Measurements from ENCODE around the gene BBS2. TPM values are rescaled to one million over a fixed set of nuclear protein-coding genes. Genes with fewer than 3 reads are reported as not detected.
A peak's percentile ranks its signal among the peaks of the same experiment; 100 is the strongest.

Gene BBS2
- total RNA-seq, 1 donor from 2014 or later: 31.6 TPM

DNA sequence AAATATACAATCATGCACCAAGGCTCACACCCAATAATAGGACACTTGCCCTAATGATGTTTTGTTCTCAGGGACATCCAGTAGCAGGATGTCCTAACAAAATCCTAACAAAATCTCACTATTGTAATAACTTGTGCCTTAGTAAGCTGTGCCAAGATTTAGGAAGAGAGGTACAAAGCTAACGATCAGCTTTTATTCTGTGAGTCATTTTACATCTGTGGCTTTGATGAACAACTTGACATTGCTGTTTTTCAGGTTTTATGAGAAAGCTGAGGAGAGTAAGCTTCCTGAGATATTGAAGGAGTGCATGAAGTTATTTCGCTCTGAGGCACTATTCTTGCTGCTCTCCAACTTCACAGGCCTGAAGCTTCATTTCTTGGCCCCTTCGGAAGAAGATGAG is 49.6 kb downstream of the BBS2 start:
- H3K4me3 ChIP-seq (ENCODE audit: low read depth, low read length): no peak overlapping the region
- TF ChIP-seq, protein P1, sequence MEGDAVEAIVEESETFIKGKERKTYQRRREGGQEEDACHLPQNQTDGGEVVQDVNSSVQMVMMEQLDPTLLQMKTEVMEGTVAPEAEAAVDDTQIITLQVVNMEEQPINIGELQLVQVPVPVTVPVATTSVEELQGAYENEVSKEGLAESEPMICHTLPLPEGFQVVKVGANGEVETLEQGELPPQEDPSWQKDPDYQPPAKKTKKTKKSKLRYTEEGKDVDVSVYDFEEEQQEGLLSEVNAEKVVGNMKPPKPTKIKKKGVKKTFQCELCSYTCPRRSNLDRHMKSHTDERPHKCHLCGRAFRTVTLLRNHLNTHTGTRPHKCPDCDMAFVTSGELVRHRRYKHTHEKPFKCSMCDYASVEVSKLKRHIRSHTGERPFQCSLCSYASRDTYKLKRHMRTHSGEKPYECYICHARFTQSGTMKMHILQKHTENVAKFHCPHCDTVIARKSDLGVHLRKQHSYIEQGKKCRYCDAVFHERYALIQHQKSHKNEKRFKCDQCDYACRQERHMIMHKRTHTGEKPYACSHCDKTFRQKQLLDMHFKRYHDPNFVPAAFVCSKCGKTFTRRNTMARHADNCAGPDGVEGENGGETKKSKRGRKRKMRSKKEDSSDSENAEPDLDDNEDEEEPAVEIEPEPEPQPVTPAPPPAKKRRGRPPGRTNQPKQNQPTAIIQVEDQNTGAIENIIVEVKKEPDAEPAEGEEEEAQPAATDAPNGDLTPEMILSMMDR (IDR thresholded peaks at IDR 0.05; ENCODE audit: insufficient read depth, low read length, severe bottlenecking): no peak
- DNase-seq (ENCODE audit: low read depth): peak; percentile 80
- H3K36me3 ChIP-seq (ENCODE audit: control insufficient read depth, insufficient read depth, low read length): peaks cover 29% of the 10 kb centered on the region
- H3K27me3 ChIP-seq (ENCODE audit: control insufficient read depth, insufficient read depth, low read length): no peaks in the 10 kb centered on the region
- FAIRE-seq: no peak

DNA sequence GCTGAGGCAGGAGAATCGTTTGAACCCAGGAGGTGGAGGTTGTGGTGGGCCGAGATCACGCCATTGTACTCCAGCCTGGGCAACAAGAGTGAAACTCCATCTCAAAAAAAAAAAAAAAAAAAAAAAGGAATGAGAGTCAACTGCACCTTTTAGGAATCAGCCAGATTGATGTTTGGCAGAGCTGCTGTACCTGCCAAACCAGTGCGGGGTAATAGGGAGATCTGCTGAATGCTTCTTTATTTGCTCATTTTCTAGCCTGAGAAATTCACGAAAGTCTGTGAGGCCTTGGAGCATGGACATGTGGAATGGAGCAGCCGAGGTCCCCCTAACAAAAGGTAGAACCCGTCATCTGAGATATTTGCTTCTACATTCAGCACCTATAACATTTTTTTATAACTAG is 50.1 kb downstream of the BBS2 start:
- H3K36me3 ChIP-seq (ENCODE audit: control insufficient read depth, insufficient read depth, low read length): peaks cover 28% of the 10 kb centered on the region
- no peaks in the 10 kb centered on the region for H3K27me3 ChIP-seq (ENCODE audit: control insufficient read depth, insufficient read depth, low read length)
- FAIRE-seq (no peak), DNase-seq (ENCODE audit: low read depth) (no peak)
- H3K4me3 ChIP-seq (ENCODE audit: low read depth, low read length): no peak overlapping the region
- TF ChIP-seq, protein P1 (IDR thresholded peaks at IDR 0.05; ENCODE audit: insufficient read depth, low read length, severe bottlenecking): no peak

DNA sequence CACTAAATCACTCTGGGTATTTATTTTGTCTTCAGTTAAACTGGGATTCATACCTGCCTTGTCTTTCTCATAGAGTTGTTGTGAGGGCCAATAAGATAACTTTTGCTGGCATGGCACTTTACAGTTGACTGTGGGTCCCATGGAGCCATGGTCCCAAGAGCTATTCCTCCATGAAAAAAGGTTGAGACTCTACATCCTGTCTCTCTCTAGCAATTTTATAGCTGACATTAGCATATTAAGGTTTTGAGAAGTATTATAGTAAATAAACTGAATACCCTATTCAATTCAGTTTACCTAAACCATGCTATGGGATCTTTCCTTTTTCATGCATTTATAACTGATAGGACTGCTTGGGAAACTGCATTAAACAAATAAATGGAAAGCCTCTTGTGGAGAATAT is 51.0 kb downstream of the BBS2 start:
- DNase-seq (ENCODE audit: low read depth) (no peak), FAIRE-seq (no peak)
- no peaks in the 10 kb centered on the region for H3K27me3 ChIP-seq (ENCODE audit: control insufficient read depth, insufficient read depth, low read length)
- peaks cover 25% of the 10 kb centered on the region for H3K36me3 ChIP-seq (ENCODE audit: control insufficient read depth, insufficient read depth, low read length)
- H3K4me3 ChIP-seq (ENCODE audit: low read depth, low read length): no peak overlapping the region
- TF ChIP-seq, protein P1 (IDR thresholded peaks at IDR 0.05; ENCODE audit: insufficient read depth, low read length, severe bottlenecking): no peak

DNA sequence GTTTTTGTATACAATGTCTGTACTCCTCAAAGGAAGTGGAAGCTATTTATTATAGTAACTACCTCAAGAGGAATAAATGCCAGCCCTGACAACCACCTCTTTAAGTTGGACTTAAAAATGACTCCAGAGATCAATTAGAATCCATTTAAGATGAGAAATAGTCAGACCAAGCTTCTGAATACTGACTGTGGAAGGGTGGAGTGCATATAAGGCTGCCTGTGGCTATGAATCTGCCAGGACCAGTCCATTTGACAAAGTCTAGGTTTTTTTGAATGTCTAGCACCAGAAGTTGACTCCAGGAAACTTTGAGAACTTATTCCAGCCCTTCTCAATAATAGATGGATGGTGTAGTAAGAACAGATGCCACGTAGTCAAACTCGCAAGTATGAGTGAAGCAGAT is 53.5 kb downstream of the BBS2 start:
- TF ChIP-seq, protein P1 (IDR thresholded peaks at IDR 0.05; ENCODE audit: insufficient read depth, low read length, severe bottlenecking): no peak
- FAIRE-seq (no peak), DNase-seq (ENCODE audit: low read depth) (no peak)
- Histone ChIP-seq H3K4me3 (ENCODE audit: low read depth, low read length) (no peak overlapping the region), H3K27me3 (ENCODE audit: control insufficient read depth, insufficient read depth, low read length) (no peaks in the 10 kb centered on the region), H3K36me3 (ENCODE audit: control insufficient read depth, insufficient read depth, low read length) (peaks cover 19% of the 10 kb centered on the region)

DNA sequence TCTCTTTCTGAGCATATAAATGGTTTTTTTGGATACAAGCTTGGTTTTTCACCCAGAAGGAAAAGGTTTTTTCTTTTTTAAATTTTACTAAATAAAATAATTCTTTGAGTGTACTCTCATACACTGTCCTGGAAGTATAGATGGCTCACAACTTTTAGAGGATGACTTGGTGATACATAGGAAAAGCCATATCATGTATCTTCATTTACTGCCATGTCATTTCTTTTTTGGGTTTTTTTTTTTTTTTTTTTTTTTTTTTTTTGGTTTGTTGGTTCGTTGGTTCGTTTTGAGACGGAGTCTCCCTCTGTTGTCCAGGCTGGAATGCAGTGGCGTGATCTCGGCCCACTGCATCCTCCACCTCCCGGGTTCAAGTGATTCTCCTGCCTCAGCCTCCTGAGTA is 56.7 kb downstream of the BBS2 start:
- Histone ChIP-seq H3K4me3 (ENCODE audit: low read depth, low read length) (no peak overlapping the region), H3K36me3 (ENCODE audit: control insufficient read depth, insufficient read depth, low read length) (peaks cover 13% of the 10 kb centered on the region), H3K27me3 (ENCODE audit: control insufficient read depth, insufficient read depth, low read length) (no peaks in the 10 kb centered on the region)
- FAIRE-seq (no peak), DNase-seq (ENCODE audit: low read depth) (no peak)
- TF ChIP-seq, protein P1 (IDR thresholded peaks at IDR 0.05; ENCODE audit: insufficient read depth, low read length, severe bottlenecking): no peak

DNA sequence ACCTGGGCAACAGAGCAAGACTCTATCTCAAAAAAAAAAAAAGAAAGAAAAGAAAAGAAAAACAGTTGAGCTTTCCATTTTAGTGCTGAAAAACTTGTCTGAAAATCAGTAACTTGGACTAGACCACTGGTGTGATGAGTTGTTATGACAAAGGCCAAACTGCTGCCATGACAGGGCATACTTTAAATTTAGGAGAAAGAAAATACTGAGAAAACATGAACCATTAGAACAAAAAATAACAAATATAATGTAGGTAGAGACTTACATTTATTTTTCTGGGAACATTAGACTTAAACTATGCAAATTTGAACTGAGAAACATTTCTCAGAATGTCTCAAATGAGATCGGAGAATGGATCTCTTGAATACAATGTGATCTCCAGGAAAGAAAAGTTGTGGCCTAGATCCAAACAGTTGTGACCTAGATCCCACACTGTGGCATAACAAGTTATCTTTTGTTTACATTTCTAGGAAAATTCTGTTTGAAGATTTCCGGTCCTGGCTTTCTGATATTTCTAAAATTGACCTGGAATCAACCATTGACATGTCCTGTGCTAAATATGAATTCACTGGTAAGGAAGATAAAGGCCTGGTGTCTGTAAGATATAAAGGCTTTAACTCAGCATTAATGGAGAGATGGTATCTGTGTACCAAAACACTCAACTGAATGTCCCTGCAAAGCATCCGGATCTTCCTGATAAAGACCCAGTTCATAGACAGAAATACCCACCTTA is 57.6 kb downstream of the BBS2 start:
- no peak for FAIRE-seq
- DNase-seq (ENCODE audit: low read depth): no peak
- H3K36me3 ChIP-seq (ENCODE audit: control insufficient read depth, insufficient read depth, low read length): peaks cover 14% of the 10 kb centered on the region

More for the DNA sequence above, 57.6 kb downstream of the BBS2 start:
- Histone ChIP-seq H3K27me3 (ENCODE audit: control insufficient read depth, insufficient read depth, low read length) (no peaks in the 10 kb centered on the region), H3K4me3 (ENCODE audit: low read depth, low read length) (no peak overlapping the region)
- TF ChIP-seq, protein P1 (IDR thresholded peaks at IDR 0.05; ENCODE audit: insufficient read depth, low read length, severe bottlenecking): no peak
